ENCODE results near the gene HORMAD2. TPM values are rescaled to one million over a fixed set of nuclear protein-coding genes. Genes with fewer than 3 reads are reported as not detected.

HORMAD2 gene
- total RNA-seq, 1 experiment from 2014 or later, result not detected

GRCh38 chr22:30077279-30077880, 2.9 kb upstream of the HORMAD2 start:
- DNase-seq (no peak), ATAC-seq (no peak)
- Histone ChIP-seq H3K36me3 (ENCODE audit: low read depth, low read length) (no peaks in the 10 kb centered on the region), H3F3A (ENCODE audit: low read length, unreplicated experiment) (no peaks in the 10 kb centered on the region), H3K27me3 (ENCODE audit: low read length) (peaks cover 12% of the 10 kb centered on the region), H3K27ac (ENCODE audit: low read length) (no peak overlapping the region), H4K20me1 (ENCODE audit: low read length) (no peaks in the 10 kb centered on the region), H3K4me2 (ENCODE audit: low read length) (no peak overlapping the region), H3K4me1 (ENCODE audit: insufficient read depth, low read length) (no peaks in the 10 kb centered on the region), H3K79me2 (ENCODE audit: low read length) (no peaks in the 10 kb centered on the region), H2AFZ (ENCODE audit: low read length) (no peak overlapping the region), H3K9me2 (replicated peaks; ENCODE audit: low read length) (no peaks in the 10 kb centered on the region), H3K9me3 (ENCODE audit: low read length) (no peaks in the 10 kb centered on the region), H3K4me3 (ENCODE audit: low read length) (no peak overlapping the region), H3K9ac (ENCODE audit: low read length) (no peak overlapping the region)
- TF ChIP-seq CTCF (conservative IDR thresholded peaks at IDR 0.05; ENCODE audit: low read depth, low read length), result no peak
- TF ChIP-seq EZH2 (IDR thresholded peaks at IDR 0.05; ENCODE audit: low read length, unreplicated experiment), result no peak
- TF ChIP-seq EZH2phosphoT487 (IDR thresholded peaks at IDR 0.05; ENCODE audit: borderline replicate concordance, low read length), result no peak
- ChIA-PET POLR2A (ENCODE audit: unreplicated experiment) (no interaction called here), CTCF (interaction anchor here (0.6 kb wide), 1 partner anchor 311 kb away, joined by 3 read pairs; the partner anchor contains the start of gene ZMAT5)
- intact Hi-C loops (cut with micrococcal nuclease), result no loop called here
- no TSS peak for BruUV-seq (replicated peaks)

GRCh38 chr22:30078320-30079311, 1.6 kb upstream of the HORMAD2 start:
- ChIA-PET POLR2A (ENCODE audit: unreplicated experiment) (no interaction called here), CTCF (no interaction called here)
- Histone ChIP-seq H3K4me1 (ENCODE audit: insufficient read depth, low read length) (no peaks in the 10 kb centered on the region), H3K4me2 (ENCODE audit: low read length) (no peak overlapping the region), H3K79me2 (ENCODE audit: low read length) (no peaks in the 10 kb centered on the region), H3K9ac (ENCODE audit: low read length) (no peak overlapping the region), H4K20me1 (ENCODE audit: low read length) (no peaks in the 10 kb centered on the region), H2AFZ (ENCODE audit: low read length) (no peak overlapping the region), H3K4me3 (ENCODE audit: low read length) (no peak overlapping the region), H3K27me3 (ENCODE audit: low read length) (peaks cover 12% of the 10 kb centered on the region), H3K9me3 (ENCODE audit: low read length) (no peaks in the 10 kb centered on the region), H3K36me3 (ENCODE audit: low read depth, low read length) (no peaks in the 10 kb centered on the region), H3K9me2 (replicated peaks; ENCODE audit: low read length) (no peaks in the 10 kb centered on the region), H3K27ac (ENCODE audit: low read length) (no peak overlapping the region), H3F3A (ENCODE audit: low read length, unreplicated experiment) (no peaks in the 10 kb centered on the region)
- intact Hi-C loops (cut with micrococcal nuclease), result no loop called here
- no peak for ATAC-seq
- DNase-seq, result no peak
- TF ChIP-seq EZH2phosphoT487 (IDR thresholded peaks at IDR 0.05; ENCODE audit: borderline replicate concordance, low read length) (no peak), EZH2 (IDR thresholded peaks at IDR 0.05; ENCODE audit: low read length, unreplicated experiment) (no peak)
- no TSS peak for BruUV-seq (replicated peaks)

GRCh38 chr22:30080805-30081204, 541 bp downstream of the HORMAD2 start:
- CTCF ChIA-PET, result no interaction called here
- Histone ChIP-seq H4K20me1 (ENCODE audit: low read length) (no peaks in the 10 kb centered on the region), H3K27ac (ENCODE audit: low read length) (no peak overlapping the region), H3K9me3 (ENCODE audit: low read length) (no peaks in the 10 kb centered on the region), H3K79me2 (ENCODE audit: low read length) (no peaks in the 10 kb centered on the region), H3K4me3 (ENCODE audit: low read length) (no peak overlapping the region), H3K4me2 (ENCODE audit: low read length) (no peak overlapping the region), H3K27me3 (ENCODE audit: low read length) (peaks cover 4% of the 10 kb centered on the region; the same call in 1 of the 2 replicates), H3K4me1 (ENCODE audit: insufficient read depth, low read length) (no peaks in the 10 kb centered on the region), H3F3A (ENCODE audit: low read length, unreplicated experiment) (no peaks in the 10 kb centered on the region), H3K9me2 (replicated peaks; ENCODE audit: low read length) (no peaks in the 10 kb centered on the region), H3K9ac (ENCODE audit: low read length) (no peak overlapping the region), H3K36me3 (ENCODE audit: low read depth, low read length) (no peaks in the 10 kb centered on the region), H2AFZ (ENCODE audit: low read length) (no peak overlapping the region)
- POLR2A ChIA-PET (ENCODE audit: unreplicated experiment), result no interaction called here
- DNase-seq (no peak), ATAC-seq (no peak)
- intact Hi-C loops (cut with micrococcal nuclease), result no loop called here
- TF ChIP-seq EZH2phosphoT487 (IDR thresholded peaks at IDR 0.05; ENCODE audit: borderline replicate concordance, low read length) (no peak), EZH2 (IDR thresholded peaks at IDR 0.05; ENCODE audit: low read length, unreplicated experiment) (no peak), CTCF (conservative IDR thresholded peaks at IDR 0.05; ENCODE audit: low read depth, low read length) (no peak)
- BruUV-seq (replicated peaks), result no TSS peak

Data from PC-3 (cell line).